Measurements from ENCODE around the gene ITGB7.

GRCh38 chr12:53190108-53190729 is 16.8 kb downstream of the ITGB7 start:
- TF ChIP-seq, protein P1, sequence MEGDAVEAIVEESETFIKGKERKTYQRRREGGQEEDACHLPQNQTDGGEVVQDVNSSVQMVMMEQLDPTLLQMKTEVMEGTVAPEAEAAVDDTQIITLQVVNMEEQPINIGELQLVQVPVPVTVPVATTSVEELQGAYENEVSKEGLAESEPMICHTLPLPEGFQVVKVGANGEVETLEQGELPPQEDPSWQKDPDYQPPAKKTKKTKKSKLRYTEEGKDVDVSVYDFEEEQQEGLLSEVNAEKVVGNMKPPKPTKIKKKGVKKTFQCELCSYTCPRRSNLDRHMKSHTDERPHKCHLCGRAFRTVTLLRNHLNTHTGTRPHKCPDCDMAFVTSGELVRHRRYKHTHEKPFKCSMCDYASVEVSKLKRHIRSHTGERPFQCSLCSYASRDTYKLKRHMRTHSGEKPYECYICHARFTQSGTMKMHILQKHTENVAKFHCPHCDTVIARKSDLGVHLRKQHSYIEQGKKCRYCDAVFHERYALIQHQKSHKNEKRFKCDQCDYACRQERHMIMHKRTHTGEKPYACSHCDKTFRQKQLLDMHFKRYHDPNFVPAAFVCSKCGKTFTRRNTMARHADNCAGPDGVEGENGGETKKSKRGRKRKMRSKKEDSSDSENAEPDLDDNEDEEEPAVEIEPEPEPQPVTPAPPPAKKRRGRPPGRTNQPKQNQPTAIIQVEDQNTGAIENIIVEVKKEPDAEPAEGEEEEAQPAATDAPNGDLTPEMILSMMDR (IDR thresholded peaks at IDR 0.05; ENCODE audit: extremely low read depth in 1 of 2, insufficient read depth in 1 of 2, low read depth in 1 of 2, low read length in 2 of 2): peak; percentile 73 to 86
- TF ChIP-seq POLR2A (IDR thresholded peaks at IDR 0.05; ENCODE audit: low read depth, low read length) (no peak), EZH2 (IDR thresholded peaks at IDR 0.05; ENCODE audit: borderline replicate concordance, low read depth, low read length, severe bottlenecking) (no peak), FOS (IDR thresholded peaks at IDR 0.05; ENCODE audit: borderline replicate concordance, insufficient read depth, low read length) (no peak), POLR2AphosphoS5 (IDR thresholded peaks at IDR 0.05; ENCODE audit: insufficient read depth, low read depth, low read length) (peak; percentile 27)
- TF ChIP-seq, protein P2, sequence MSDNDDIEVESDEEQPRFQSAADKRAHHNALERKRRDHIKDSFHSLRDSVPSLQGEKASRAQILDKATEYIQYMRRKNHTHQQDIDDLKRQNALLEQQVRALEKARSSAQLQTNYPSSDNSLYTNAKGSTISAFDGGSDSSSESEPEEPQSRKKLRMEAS (IDR thresholded peaks at IDR 0.05; ENCODE audit: insufficient read depth, insufficient read length): no peak

All from endothelial cell of umbilical vein (primary cell).